Measurements from ENCODE around the gene C1orf21.

DNA sequence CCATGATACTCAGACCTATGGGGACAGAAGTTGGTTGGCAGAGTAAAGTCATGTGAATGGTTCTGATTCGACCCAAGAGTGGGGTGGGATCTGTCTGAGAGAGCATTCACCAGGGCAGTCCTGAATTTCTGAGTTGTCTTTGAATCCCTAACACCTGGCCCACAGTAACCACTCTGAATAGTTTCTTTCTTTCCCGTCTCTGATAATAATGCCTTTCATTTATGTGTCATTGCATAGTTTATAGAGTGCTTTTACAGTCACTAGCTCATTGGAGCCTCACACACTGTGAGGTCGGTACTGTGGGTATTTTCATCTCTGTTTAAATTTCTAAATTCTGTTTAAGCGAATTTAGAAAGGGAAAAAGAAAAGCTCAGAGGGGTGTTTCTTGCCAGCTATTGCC, 147.1 kb downstream of the C1orf21 start:
- no peak for TF ChIP-seq POLR2A (IDR thresholded peaks at IDR 0.05; ENCODE audit: low read depth, low read length)
- TF ChIP-seq POLR2AphosphoS5 (IDR thresholded peaks at IDR 0.05; ENCODE audit: low read depth, low read length), result no peak
- TF ChIP-seq PAX5 (IDR thresholded peaks at IDR 0.05; ENCODE audit: insufficient read depth, low read length, severe bottlenecking), result no peak

Data from GM12891 (cell line).